OCI-LY7 (cell line): ENCODE results near the gene PACS2. TPM values are rescaled to one million over a fixed set of nuclear protein-coding genes. Genes with fewer than 3 reads are reported as not detected.

ENCODE experiments used
- BruUV-seq: library from RNA; stranded (reverse); fragments of 400-500 nt; replicated peaks from 2 replicates; lab custom pipeline; 2021; lab: Mats Ljungman, UMichigan
- CTCF ChIA-PET: fragments of 300-600 bp; sonication (Branson Sonifier 250); formaldehyde crosslinking; loops from one replicate; lab custom pipeline; 2022; ENCODE audit warnings: antibody characterized with exemption; ENCODE audit not compliant: unreplicated experiment; lab: Charles Lee
- POLR2A ChIA-PET: fragments of 300-600 bp; sonication (Branson Sonifier 250); formaldehyde crosslinking; loops from one replicate; lab custom pipeline; 2022; ENCODE audit warnings: antibody characterized with exemption; lab: Charles Lee
- DNase-seq: peaks from one replicate; pipeline ENCODE4 v3.0.0-alpha.2; 2015; ENCODE audit warnings: low spot score
- H2AFZ ChIP-seq: fragments of 200-600 bp; sonication (generic), shearing (Covaris generic); 2 replicates; pipeline ENCODE4 v1.6.1; 2014; ENCODE audit warnings: mild to moderate bottlenecking, antibody characterized with exemption, low read length, moderate library complexity
- H3K27ac ChIP-seq: fragments of 200-600 bp; sonication (generic); 2 replicates; pipeline ENCODE4 v1.5.1; 2014; ENCODE audit warnings: mixed run types, low read depth, mild to moderate bottlenecking, moderate library complexity, low read length, inconsistent platforms; ENCODE audit not compliant: poor library complexity, severe bottlenecking
- H3K36me3 ChIP-seq: fragments of 200-600 bp; sonication (generic); 2 replicates; pipeline ENCODE4 v1.6.1; 2014; ENCODE audit warnings: mild to moderate bottlenecking, antibody characterized with exemption, low read length, moderate library complexity, mixed read lengths; ENCODE audit not compliant: insufficient read depth
- H3K4me1 ChIP-seq: fragments of 200-600 bp; sonication (generic); 2 replicates; pipeline ENCODE4 v1.5.1; 2014; ENCODE audit warnings: mild to moderate bottlenecking, low read length; ENCODE audit not compliant: insufficient read depth, poor library complexity, severe bottlenecking
- H3K4me2 ChIP-seq: fragments of 200-600 bp; sonication (generic); 2 replicates; pipeline ENCODE4 v1.6.1; 2014; ENCODE audit warnings: mild to moderate bottlenecking, low read length
- H3K4me3 ChIP-seq: fragments of 200-600 bp; sonication (generic); 2 replicates; pipeline ENCODE4 v1.5.1; 2014; ENCODE audit warnings: mild to moderate bottlenecking, low read depth, low read length; ENCODE audit not compliant: poor library complexity, severe bottlenecking
- H3K79me2 ChIP-seq: fragments of 200-600 bp; sonication (generic); 2 replicates; pipeline ENCODE4 v1.6.1; 2016; ENCODE audit warnings: low read depth, mild to moderate bottlenecking, low read length, moderate library complexity, mixed read lengths; ENCODE audit not compliant: insufficient read depth
- H3K9me2 ChIP-seq: fragments of 200-600 bp; sonication (generic); 2 replicates; pipeline ENCODE4 v1.6.1; 2016; ENCODE audit warnings: mild to moderate bottlenecking, low read length, mixed read lengths; ENCODE audit not compliant: insufficient read depth
- H3K9me3 ChIP-seq: fragments of 200-600 bp; sonication (generic); 2 replicates; pipeline ENCODE4 v1.6.1; 2014; ENCODE audit warnings: mild to moderate bottlenecking, mixed run types, low read length, mixed read lengths
- H4K20me1 ChIP-seq: fragments of 200-600 bp; sonication (generic); 2 replicates; pipeline ENCODE4 v1.6.1; 2014; ENCODE audit warnings: mild to moderate bottlenecking, antibody characterized with exemption, low read length, moderate library complexity, mixed read lengths; ENCODE audit not compliant: insufficient read depth
- EZH2phosphoT487 ChIP-seq: fragments of 200-600 bp; sonication (generic); IDR thresholded peaks from 2 replicates; pipeline ENCODE4 v1.6.1; 2018; ENCODE audit warnings: low read depth, borderline replicate concordance, mild to moderate bottlenecking, mixed run types, antibody characterized with exemption, low read length, moderate library complexity, mixed read lengths
- intact Hi-C: fragments of 100-400 bp; cut with micrococcal nuclease; formaldehyde crosslinking; loops from one replicate; pipeline ENCODE4 v1.10.0; 2022; ENCODE audit not compliant: unreplicated experiment
- total RNA-seq, 2 experiments: library from RNA; depleted of rRNA in 1 of 2; stranded (reverse); fragments of >200 nt in 1 of 2; shearing (Covaris generic) in 1 of 2; gene quantifications; 2 replicates each; pipeline ENCODE4 v1.2.3, GENCODE V29; 2014 to 2022
- TF ChIP-seq, protein P1 (sequence below): fragments of 200-600 bp; sonication (generic); conservative IDR thresholded peaks from 2 replicates; pipeline ENCODE4 v1.5.1; 2014; ENCODE audit warnings: mild to moderate bottlenecking, antibody characterized with exemption, low read length, moderate library complexity, mixed read lengths

The PACS2 gene
- total RNA-seq, 2 experiments from 2014 or later, result 45.4 to 46.9 TPM

- Histone ChIP-seq H3K4me1 (peaks cover 28% of the 10 kb centered on the region), H3K79me2 (peaks cover 33% of the 10 kb centered on the region), H2AFZ (no peak overlapping the region; the same call in 1 of the 2 replicates), H3K9me3 (no peaks in the 10 kb centered on the region), H3K4me2 (peak overlapping the region; percentile 97), H3K9me2 (no peaks in the 10 kb centered on the region), H3K4me3 (peak overlapping the region; percentile 78), H3K36me3 (peaks cover 22% of the 10 kb centered on the region), H4K20me1 (0 out of 2 replicates have a peak, but pooled peaks cover 3% of the 10 kb centered on the region), H3K27ac (no peak overlapping the region)
- BruUV-seq, result no TSS peak
- intact Hi-C loops, result no loop called here
- ChIA-PET CTCF (interaction anchor here (0.6 kb wide), 1 partner anchor 115 kb away, joined by 3 read pairs; no protein-coding TSS in a partner anchor), POLR2A (interaction anchor here (0.5 to 0.9 kb wide), 3 partner anchors 16 to 117 kb away, joined by 3 to 4 read pairs (median 4); no protein-coding TSS in a partner anchor)
- TF ChIP-seq EZH2phosphoT487, result no peak
- TF ChIP-seq, protein P1, sequence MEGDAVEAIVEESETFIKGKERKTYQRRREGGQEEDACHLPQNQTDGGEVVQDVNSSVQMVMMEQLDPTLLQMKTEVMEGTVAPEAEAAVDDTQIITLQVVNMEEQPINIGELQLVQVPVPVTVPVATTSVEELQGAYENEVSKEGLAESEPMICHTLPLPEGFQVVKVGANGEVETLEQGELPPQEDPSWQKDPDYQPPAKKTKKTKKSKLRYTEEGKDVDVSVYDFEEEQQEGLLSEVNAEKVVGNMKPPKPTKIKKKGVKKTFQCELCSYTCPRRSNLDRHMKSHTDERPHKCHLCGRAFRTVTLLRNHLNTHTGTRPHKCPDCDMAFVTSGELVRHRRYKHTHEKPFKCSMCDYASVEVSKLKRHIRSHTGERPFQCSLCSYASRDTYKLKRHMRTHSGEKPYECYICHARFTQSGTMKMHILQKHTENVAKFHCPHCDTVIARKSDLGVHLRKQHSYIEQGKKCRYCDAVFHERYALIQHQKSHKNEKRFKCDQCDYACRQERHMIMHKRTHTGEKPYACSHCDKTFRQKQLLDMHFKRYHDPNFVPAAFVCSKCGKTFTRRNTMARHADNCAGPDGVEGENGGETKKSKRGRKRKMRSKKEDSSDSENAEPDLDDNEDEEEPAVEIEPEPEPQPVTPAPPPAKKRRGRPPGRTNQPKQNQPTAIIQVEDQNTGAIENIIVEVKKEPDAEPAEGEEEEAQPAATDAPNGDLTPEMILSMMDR, result no peak
- no peak for DNase-seq
Measured at GRCh38 chr14:105418269-105419194, 104.0 kb downstream of the PACS2 start.

DNA sequence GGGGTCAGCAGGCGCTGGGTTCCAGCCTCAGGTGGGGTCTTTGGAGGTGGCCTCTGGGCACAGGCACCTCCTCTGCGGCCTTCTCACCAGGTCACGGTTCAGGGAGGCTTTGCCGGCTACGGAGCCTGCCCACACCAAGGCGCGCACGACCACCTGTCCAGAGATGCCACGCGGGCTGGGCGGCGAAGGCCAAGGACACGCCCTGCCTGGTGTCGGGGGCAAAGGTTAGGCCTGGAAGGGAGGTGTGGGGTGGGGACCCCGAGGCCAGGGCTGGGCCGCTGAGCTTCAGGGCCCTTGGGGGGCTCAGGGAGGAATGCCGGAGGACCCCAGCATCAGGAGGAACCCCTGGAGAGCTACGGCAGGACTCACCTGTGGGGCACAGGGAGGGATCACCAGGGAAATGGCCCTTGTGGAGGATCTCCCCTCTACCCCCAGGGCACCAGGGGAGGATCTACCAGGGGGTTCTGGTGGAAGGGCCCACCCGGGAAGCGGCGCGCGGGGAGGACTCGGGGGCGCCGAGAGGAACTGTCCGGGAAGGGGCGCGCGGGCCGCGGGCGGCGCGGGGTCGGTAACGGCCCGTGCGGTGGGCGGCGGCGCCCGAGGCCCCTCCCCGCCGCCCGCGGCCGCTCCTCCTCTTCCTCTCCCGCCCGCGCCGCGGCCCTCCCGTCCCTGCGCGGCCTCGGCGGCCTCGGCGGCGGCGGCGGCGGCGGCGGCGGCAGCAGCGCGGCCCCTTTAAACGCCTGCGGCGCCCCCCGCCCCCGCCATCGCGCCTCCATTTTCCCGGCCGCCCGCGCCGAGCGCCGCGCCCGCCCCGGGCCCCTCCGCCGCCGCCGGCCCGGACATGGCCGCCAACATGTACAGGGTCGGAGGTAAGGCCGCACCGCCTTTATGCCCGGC lies 104.9 kb downstream of the PACS2 start, which contains the start of gene MTA1:
Gene MTA1 (plus strand): TSS at position 633 of the 897 bp plus-strand sequence. CDS start 209 bp downstream, at position 842.
- CTCF ChIA-PET, result interaction anchor here (0.6 kb wide), 1 partner anchor 114 kb away, joined by 3 read pairs; no protein-coding TSS in a partner anchor

More for the DNA sequence above, 104.9 kb downstream of the PACS2 start, which contains the start of gene MTA1:
- Histone ChIP-seq H3K9me3 (no peaks in the 10 kb centered on the region), H2AFZ (peak within 1 kb of the TSS; percentile 79), H3K79me2 (peaks cover 38% of the 10 kb centered on the region), H3K9me2 (no peaks in the 10 kb centered on the region), H3K4me1 (peaks cover 28% of the 10 kb centered on the region), H3K4me2 (peak within 1 kb of the TSS; percentile 97), H3K36me3 (peaks cover 30% of the 10 kb centered on the region), H4K20me1 (0 out of 2 replicates have a peak, but pooled peaks cover 5% of the 10 kb centered on the region), H3K4me3 (peak within 1 kb of the TSS; percentile 100), H3K27ac (peak within 1 kb of the TSS; percentile 54)
- peak; percentile 68 for DNase-seq
- no TSS peak for BruUV-seq
- POLR2A ChIA-PET, result interaction anchor here (0.6 to 0.9 kb wide), 2 partner anchors 15 to 16 kb away, joined by 3 to 4 read pairs; no protein-coding TSS in a partner anchor
- no peak for TF ChIP-seq EZH2phosphoT487
- TF ChIP-seq, protein P1, result no peak
- intact Hi-C loops, result no loop called here
